ENCODE data around the gene ALDH3A2.

GRCh38 chr17:19651451-19652238 is 3.1 kb downstream of the ALDH3A2 start:
- TF ChIP-seq ZNF274 (IDR thresholded peaks at IDR 0.05; ENCODE audit: low read depth, low read length), result no peak
- TF ChIP-seq YY1 (IDR thresholded peaks at IDR 0.05; ENCODE audit: insufficient read depth, insufficient read length), result no peak
- TF ChIP-seq SUZ12 (IDR thresholded peaks at IDR 0.05; ENCODE audit: extremely low read depth, insufficient read depth, insufficient read length), result no peak
